ENCODE data around the gene ZFYVE27.

ZFYVE27 gene

GRCh38 chr10:97707134-97707861 is 29.6 kb upstream of the ZFYVE27 start:
- Histone ChIP-seq H3K9ac (no peak overlapping the region), H3K4me3 (ENCODE audit: low read depth, low read length) (no peak overlapping the region), H2AFZ (no peak overlapping the region), H3K27ac (no peak overlapping the region), H3K4me2 (ENCODE audit: low read length) (no peak overlapping the region), H3K79me2 (no peaks in the 10 kb centered on the region), H3K4me1 (no peaks in the 10 kb centered on the region), H3K36me3 (ENCODE audit: control insufficient read depth, insufficient read depth, low read length) (no peaks in the 10 kb centered on the region), H3K27me3 (ENCODE audit: control insufficient read depth, insufficient read depth, low read length) (no peaks in the 10 kb centered on the region), H3K9me3 (ENCODE audit: control insufficient read depth, low read length) (no peaks in the 10 kb centered on the region)
- TF ChIP-seq CTCF (IDR thresholded peaks at IDR 0.05): no peak

GRCh38 chr10:97708167-97708566 is 28.8 kb upstream of the ZFYVE27 start:
- H3K9me3 ChIP-seq (ENCODE audit: control insufficient read depth, low read length): no peaks in the 10 kb centered on the region
- H3K9ac ChIP-seq: no peak overlapping the region
- H3K4me1 ChIP-seq: no peaks in the 10 kb centered on the region
- no peak for TF ChIP-seq CTCF (IDR thresholded peaks at IDR 0.05)
- H2AFZ ChIP-seq: no peak overlapping the region
- H3K36me3 ChIP-seq (ENCODE audit: control insufficient read depth, insufficient read depth, low read length): no peaks in the 10 kb centered on the region
- H3K4me2 ChIP-seq (ENCODE audit: low read length): no peak overlapping the region
- H3K79me2 ChIP-seq: no peaks in the 10 kb centered on the region
- H3K27me3 ChIP-seq (ENCODE audit: control insufficient read depth, insufficient read depth, low read length): no peaks in the 10 kb centered on the region
- no peak overlapping the region for H3K27ac ChIP-seq
- no peak overlapping the region for H3K4me3 ChIP-seq (ENCODE audit: low read depth, low read length)

- no peaks in the 10 kb centered on the region for H3K4me1 ChIP-seq
- no peak overlapping the region for H3K27ac ChIP-seq
- H3K9ac ChIP-seq: no peak overlapping the region
- TF ChIP-seq CTCF (IDR thresholded peaks at IDR 0.05): peak; percentile 74
- H3K27me3 ChIP-seq (ENCODE audit: control insufficient read depth, insufficient read depth, low read length): no peaks in the 10 kb centered on the region
- no peak overlapping the region for H3K4me2 ChIP-seq (ENCODE audit: low read length)
- no peaks in the 10 kb centered on the region for H3K79me2 ChIP-seq
- no peaks in the 10 kb centered on the region for H3K9me3 ChIP-seq (ENCODE audit: control insufficient read depth, low read length)
- H2AFZ ChIP-seq: peak overlapping the region; percentile 16
- H3K4me3 ChIP-seq (ENCODE audit: low read depth, low read length): no peak overlapping the region
- H3K36me3 ChIP-seq (ENCODE audit: control insufficient read depth, insufficient read depth, low read length): no peaks in the 10 kb centered on the region
These were observed 27.7 kb upstream of the ZFYVE27 start for GRCh38 chr10:97708976-97709946.

- Histone ChIP-seq H3K9ac (no peak overlapping the region), H3K4me3 (ENCODE audit: low read depth, low read length) (no peak overlapping the region), H3K79me2 (no peaks in the 10 kb centered on the region), H3K4me2 (ENCODE audit: low read length) (no peak overlapping the region), H3K27ac (no peak overlapping the region), H3K4me1 (no peaks in the 10 kb centered on the region), H3K9me3 (ENCODE audit: control insufficient read depth, low read length) (no peaks in the 10 kb centered on the region), H3K36me3 (ENCODE audit: control insufficient read depth, insufficient read depth, low read length) (no peaks in the 10 kb centered on the region), H3K27me3 (ENCODE audit: control insufficient read depth, insufficient read depth, low read length) (no peaks in the 10 kb centered on the region), H2AFZ (no peak overlapping the region)
- TF ChIP-seq CTCF (IDR thresholded peaks at IDR 0.05): no peak
These were observed 25.0 kb upstream of the ZFYVE27 start for GRCh38 chr10:97711640-97712572.
